NCI-H146 (cell line): Measurements from ENCODE around the gene UBR1.
"Not testable (repeated sequence)": the region's sequence is repeated elsewhere in the genome, so short reads cannot be mapped to it uniquely, and the experiment has no call there.

Experiments
- DNase-seq: peaks from one replicate; lab custom pipeline; 2025; lab: John Stamatoyannopoulos, UW

UBR1 gene

GRCh38 chr15:43048935-43049334 lies 56.9 kb downstream of the UBR1 start:
- no peak for DNase-seq

- no peak for DNase-seq
These were observed 59.4 kb downstream of the UBR1 start for GRCh38 chr15:43046484-43046883.

GRCh38 chr15:43042885-43043284 lies 63.0 kb downstream of the UBR1 start:
- DNase-seq, result no peak

- DNase-seq, result not testable (repeated sequence)
These were observed 64.8 kb downstream of the UBR1 start for GRCh38 chr15:43041085-43041484.

- not testable (repeated sequence) for DNase-seq
These were observed 70.6 kb downstream of the UBR1 start for GRCh38 chr15:43035240-43035639.

GRCh38 chr15:43029476-43029875 lies 76.4 kb downstream of the UBR1 start:
- DNase-seq, result no peak

- no peak for DNase-seq
These were observed 80.7 kb downstream of the UBR1 start for GRCh38 chr15:43025150-43025549.

- DNase-seq, result not testable (repeated sequence)
These were observed 91.2 kb downstream of the UBR1 start for GRCh38 chr15:43014671-43015070.

- no peak for DNase-seq
These were observed 96.6 kb downstream of the UBR1 start for GRCh38 chr15:43009206-43009605.

- DNase-seq, result no peak
These were observed 97.7 kb downstream of the UBR1 start for GRCh38 chr15:43008150-43008549.

- DNase-seq, result no peak
These were observed 98.3 kb downstream of the UBR1 start for GRCh38 chr15:43007551-43007950.

GRCh38 chr15:43006991-43007390 lies 98.8 kb downstream of the UBR1 start:
- DNase-seq, result no peak

- not testable (repeated sequence) for DNase-seq
These were observed 100.8 kb downstream of the UBR1 start for GRCh38 chr15:43004886-43005595.

GRCh38 chr15:42999201-42999779 lies 106.5 kb downstream of the UBR1 start:
- no peak for DNase-seq

- no peak for DNase-seq
These were observed 109.0 kb downstream of the UBR1 start for GRCh38 chr15:42996871-42997270.

GRCh38 chr15:42994546-42994945 lies 111.3 kb downstream of the UBR1 start:
- DNase-seq, result no peak

GRCh38 chr15:42992626-42993025 lies 113.2 kb downstream of the UBR1 start:
- no peak for DNase-seq

GRCh38 chr15:42986693-42987342 lies 119.0 kb downstream of the UBR1 start:
- DNase-seq, result no peak

- no peak for DNase-seq
These were observed 121.3 kb downstream of the UBR1 start for GRCh38 chr15:42984493-42985034.

- DNase-seq, result not testable (repeated sequence)
These were observed 126.7 kb downstream of the UBR1 start for GRCh38 chr15:42979113-42979512.

GRCh38 chr15:42974202-42974862 lies 131.5 kb downstream of the UBR1 start:
- DNase-seq, result no peak

- DNase-seq, result no peak
These were observed 132.7 kb downstream of the UBR1 start for GRCh38 chr15:42973114-42973513.

GRCh38 chr15:42971830-42972229 lies 134.0 kb downstream of the UBR1 start:
- DNase-seq, result no peak
